ENCODE measurements around the gene HAPLN3. TPM values are rescaled to one million over a fixed set of nuclear protein-coding genes. Genes with fewer than 3 reads are reported as not detected.

HAPLN3 gene
- total RNA-seq, 1 donor from 2014 or later: 16.9 TPM

GRCh38 chr15:88899251-88899650, 3.9 kb upstream of the HAPLN3 start:
- Histone ChIP-seq H3K4me3 (no peak overlapping the region), H3K27me3 (no peaks in the 10 kb centered on the region), H3K9me3 (no peaks in the 10 kb centered on the region), H3K4me1 (peaks cover 68% of the 10 kb centered on the region), H3K27ac (no peak overlapping the region), H3K36me3 (peaks cover 0 to 9% of the 10 kb centered on the region in 2 donors)
- no peak for TF ChIP-seq CTCF (IDR thresholded peaks at IDR 0.05)
- TF ChIP-seq POLR2A (IDR thresholded peaks at IDR 0.05): no peak
- no peak for TF ChIP-seq POLR2AphosphoS5 (IDR thresholded peaks at IDR 0.05; ENCODE audit: insufficient read depth in 1 of 2, low read depth in 1 of 2)
- DNase-seq (ENCODE audit: extremely low spot score in 2 of 2): no peak
- intact Hi-C loops (cut with DNase I): no loop called here

GRCh38 chr15:88898736-88899135, 3.4 kb upstream of the HAPLN3 start:
- TF ChIP-seq POLR2A (IDR thresholded peaks at IDR 0.05) (no peak), CTCF (IDR thresholded peaks at IDR 0.05) (no peak), POLR2AphosphoS5 (IDR thresholded peaks at IDR 0.05; ENCODE audit: insufficient read depth in 1 of 2, low read depth in 1 of 2) (no peak)
- DNase-seq (ENCODE audit: extremely low spot score in 2 of 2): no peak
- no peaks in the 10 kb centered on the region for H3K27me3 ChIP-seq
- intact Hi-C loops (cut with DNase I): no loop called here
- H3K4me1 ChIP-seq: peaks cover 66% of the 10 kb centered on the region
- H3K36me3 ChIP-seq: peaks cover 0 to 9% of the 10 kb centered on the region in 2 donors
- no peak overlapping the region for H3K27ac ChIP-seq
- no peak overlapping the region for H3K4me3 ChIP-seq
- H3K9me3 ChIP-seq: no peaks in the 10 kb centered on the region

GRCh38 chr15:88897456-88898194, 2.3 kb upstream of the HAPLN3 start:
- intact Hi-C loops (cut with DNase I): no loop called here
- no peak for DNase-seq (ENCODE audit: extremely low spot score in 2 of 2)

GRCh38 chr15:88897142-88897455, 1.8 kb upstream of the HAPLN3 start:
- H3K4me3 ChIP-seq: no peak overlapping the region
- H3K27ac ChIP-seq: peak overlapping the region; percentile 73
- TF ChIP-seq CTCF (IDR thresholded peaks at IDR 0.05) (no peak), POLR2AphosphoS5 (IDR thresholded peaks at IDR 0.05; ENCODE audit: insufficient read depth in 1 of 2, low read depth in 1 of 2) (no peak)
- DNase-seq (ENCODE audit: extremely low spot score in 2 of 2): no peak
- H3K4me1 ChIP-seq: peaks cover 54% of the 10 kb centered on the region
- intact Hi-C loops (cut with DNase I): no loop called here
- H3K9me3 ChIP-seq: no peaks in the 10 kb centered on the region
- H3K36me3 ChIP-seq: peaks cover 0 to 9% of the 10 kb centered on the region in 2 donors
- no peaks in the 10 kb centered on the region for H3K27me3 ChIP-seq

More at GRCh38 chr15:88897456-88898194, 2.3 kb upstream of the HAPLN3 start:
- Histone ChIP-seq H3K4me1 (peaks cover 59% of the 10 kb centered on the region), H3K27me3 (no peaks in the 10 kb centered on the region), H3K36me3 (peaks cover 0 to 9% of the 10 kb centered on the region in 2 donors), H3K9me3 (no peaks in the 10 kb centered on the region), H3K27ac (peak overlapping the region; percentile 73), H3K4me3 (no peak overlapping the region)
- peak; percentile 57 to 72 for TF ChIP-seq POLR2AphosphoS5 (IDR thresholded peaks at IDR 0.05; ENCODE audit: insufficient read depth in 1 of 2, low read depth in 1 of 2)
- no peak for TF ChIP-seq POLR2A (IDR thresholded peaks at IDR 0.05)
- TF ChIP-seq CTCF (IDR thresholded peaks at IDR 0.05): peak; percentile 37 to 69 (median 60)

- Histone ChIP-seq H3K9me3 (no peaks in the 10 kb centered on the region), H3K36me3 (peaks cover 0 to 3% of the 10 kb centered on the region in 2 donors), H3K4me3 (no peak overlapping the region), H3K27me3 (no peaks in the 10 kb centered on the region), H3K4me1 (peaks cover 54% of the 10 kb centered on the region), H3K27ac (peak overlapping the region; percentile 73)
- TF ChIP-seq POLR2A (IDR thresholded peaks at IDR 0.05) (no peak), POLR2AphosphoS5 (IDR thresholded peaks at IDR 0.05; ENCODE audit: insufficient read depth in 1 of 2, low read depth in 1 of 2) (no peak), CTCF (IDR thresholded peaks at IDR 0.05) (no peak)
- intact Hi-C loops (cut with DNase I): no loop called here
- no peak for DNase-seq (ENCODE audit: extremely low spot score in 2 of 2)
These were observed 1.1 kb upstream of the HAPLN3 start for GRCh38 chr15:88896333-88897033.

All from vagina (tissue), 2 donors.